Measurements from ENCODE around the gene E2F8. TPM values are rescaled to one million over a fixed set of nuclear protein-coding genes. Genes with fewer than 3 reads are reported as not detected.

Gene E2F8
- total and polyA plus RNA-seq, 2 experiments from 2014 or later, result 8.3 to 10.6 TPM

- H3K4me3 Mint-ChIP-seq, result no peak overlapping the region
- no peaks in the 10 kb centered on the region for H3K9me2 ChIP-seq (ENCODE audit: insufficient read depth)
- H3K4me3 ChIP-seq, result no peak overlapping the region
- no peaks in the 10 kb centered on the region for H3K27me3 ChIP-seq (ENCODE audit: insufficient read depth)
- peaks cover 6% of the 10 kb centered on the region; the same call in 1 of the 2 replicates for H4K20me1 ChIP-seq (replicated peaks; ENCODE audit: insufficient read depth)
- peaks cover 17% of the 10 kb centered on the region for H3K36me3 Mint-ChIP-seq (ENCODE audit: low read depth)
- no peaks in the 10 kb centered on the region for H3F3A ChIP-seq (replicated peaks; ENCODE audit: low read depth)
- H3K27me3 Mint-ChIP-seq (ENCODE audit: insufficient read depth, low read depth, poor library complexity), result no peaks in the 10 kb centered on the region
- no peak for TF ChIP-seq ZNF331 (CRISPR knock-in tag; IDR thresholded peaks at IDR 0.05; ENCODE audit: low read depth)
- TF ChIP-seq, protein P1, sequence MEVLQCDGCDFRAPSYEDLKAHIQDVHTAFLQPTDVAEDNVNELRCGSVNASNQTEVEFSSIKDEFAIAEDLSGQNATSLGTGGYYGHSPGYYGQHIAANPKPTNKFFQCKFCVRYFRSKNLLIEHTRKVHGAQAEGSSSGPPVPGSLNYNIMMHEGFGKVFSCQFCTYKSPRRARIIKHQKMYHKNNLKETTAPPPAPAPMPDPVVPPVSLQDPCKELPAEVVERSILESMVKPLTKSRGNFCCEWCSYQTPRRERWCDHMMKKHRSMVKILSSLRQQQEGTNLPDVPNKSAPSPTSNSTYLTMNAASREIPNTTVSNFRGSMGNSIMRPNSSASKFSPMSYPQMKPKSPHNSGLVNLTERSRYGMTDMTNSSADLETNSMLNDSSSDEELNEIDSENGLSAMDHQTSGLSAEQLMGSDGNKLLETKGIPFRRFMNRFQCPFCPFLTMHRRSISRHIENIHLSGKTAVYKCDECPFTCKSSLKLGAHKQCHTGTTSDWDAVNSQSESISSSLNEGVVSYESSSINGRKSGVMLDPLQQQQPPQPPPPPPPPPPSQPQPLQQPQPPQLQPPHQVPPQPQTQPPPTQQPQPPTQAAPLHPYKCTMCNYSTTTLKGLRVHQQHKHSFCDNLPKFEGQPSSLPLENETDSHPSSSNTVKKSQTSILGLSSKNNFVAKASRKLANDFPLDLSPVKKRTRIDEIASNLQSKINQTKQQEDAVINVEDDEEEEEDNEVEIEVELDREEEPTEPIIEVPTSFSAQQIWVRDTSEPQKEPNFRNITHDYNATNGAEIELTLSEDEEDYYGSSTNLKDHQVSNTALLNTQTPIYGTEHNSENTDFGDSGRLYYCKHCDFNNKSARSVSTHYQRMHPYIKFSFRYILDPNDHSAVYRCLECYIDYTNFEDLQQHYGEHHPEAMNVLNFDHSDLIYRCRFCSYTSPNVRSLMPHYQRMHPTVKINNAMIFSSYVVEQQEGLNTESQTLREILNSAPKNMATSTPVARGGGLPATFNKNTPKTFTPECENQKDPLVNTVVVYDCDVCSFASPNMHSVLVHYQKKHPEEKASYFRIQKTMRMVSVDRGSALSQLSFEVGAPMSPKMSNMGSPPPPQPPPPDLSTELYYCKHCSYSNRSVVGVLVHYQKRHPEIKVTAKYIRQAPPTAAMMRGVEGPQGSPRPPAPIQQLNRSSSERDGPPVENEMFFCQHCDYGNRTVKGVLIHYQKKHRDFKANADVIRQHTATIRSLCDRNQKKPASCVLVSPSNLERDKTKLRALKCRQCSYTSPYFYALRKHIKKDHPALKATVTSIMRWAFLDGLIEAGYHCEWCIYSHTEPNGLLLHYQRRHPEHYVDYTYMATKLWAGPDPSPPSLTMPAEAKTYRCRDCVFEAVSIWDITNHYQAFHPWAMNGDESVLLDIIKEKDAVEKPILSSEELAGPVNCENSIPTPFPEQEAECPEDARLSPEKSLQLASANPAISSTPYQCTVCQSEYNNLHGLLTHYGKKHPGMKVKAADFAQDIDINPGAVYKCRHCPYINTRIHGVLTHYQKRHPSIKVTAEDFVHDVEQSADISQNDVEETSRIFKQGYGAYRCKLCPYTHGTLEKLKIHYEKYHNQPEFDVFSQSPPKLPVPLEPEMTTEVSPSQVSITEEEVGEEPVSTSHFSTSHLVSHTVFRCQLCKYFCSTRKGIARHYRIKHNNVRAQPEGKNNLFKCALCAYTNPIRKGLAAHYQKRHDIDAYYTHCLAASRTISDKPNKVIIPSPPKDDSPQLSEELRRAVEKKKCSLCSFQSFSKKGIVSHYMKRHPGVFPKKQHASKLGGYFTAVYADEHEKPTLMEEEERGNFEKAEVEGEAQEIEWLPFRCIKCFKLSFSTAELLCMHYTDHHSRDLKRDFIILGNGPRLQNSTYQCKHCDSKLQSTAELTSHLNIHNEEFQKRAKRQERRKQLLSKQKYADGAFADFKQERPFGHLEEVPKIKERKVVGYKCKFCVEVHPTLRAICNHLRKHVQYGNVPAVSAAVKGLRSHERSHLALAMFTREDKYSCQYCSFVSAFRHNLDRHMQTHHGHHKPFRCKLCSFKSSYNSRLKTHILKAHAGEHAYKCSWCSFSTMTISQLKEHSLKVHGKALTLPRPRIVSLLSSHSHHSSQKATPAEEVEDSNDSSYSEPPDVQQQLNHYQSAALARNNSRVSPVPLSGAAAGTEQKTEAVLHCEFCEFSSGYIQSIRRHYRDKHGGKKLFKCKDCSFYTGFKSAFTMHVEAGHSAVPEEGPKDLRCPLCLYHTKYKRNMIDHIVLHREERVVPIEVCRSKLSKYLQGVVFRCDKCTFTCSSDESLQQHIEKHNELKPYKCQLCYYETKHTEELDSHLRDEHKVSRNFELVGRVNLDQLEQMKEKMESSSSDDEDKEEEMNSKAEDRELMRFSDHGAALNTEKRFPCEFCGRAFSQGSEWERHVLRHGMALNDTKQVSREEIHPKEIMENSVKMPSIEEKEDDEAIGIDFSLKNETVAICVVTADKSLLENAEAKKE (CRISPR knock-in tag; IDR thresholded peaks at IDR 0.05), result no peak
- no peak for TF ChIP-seq CREB1 (CRISPR knock-in tag; IDR thresholded peaks at IDR 0.05; ENCODE audit: low read depth)
- TF ChIP-seq CTCF (conservative IDR thresholded peaks at IDR 0.05; ENCODE audit: low read depth in 2 of 2), result no peak
- TF ChIP-seq NANOG (IDR thresholded peaks at IDR 0.05; ENCODE audit: borderline replicate concordance), result no peak
- no peak for TF ChIP-seq EZH2phosphoT487 (IDR thresholded peaks at IDR 0.05; ENCODE audit: unreplicated experiment)
- TF ChIP-seq, protein P2, sequence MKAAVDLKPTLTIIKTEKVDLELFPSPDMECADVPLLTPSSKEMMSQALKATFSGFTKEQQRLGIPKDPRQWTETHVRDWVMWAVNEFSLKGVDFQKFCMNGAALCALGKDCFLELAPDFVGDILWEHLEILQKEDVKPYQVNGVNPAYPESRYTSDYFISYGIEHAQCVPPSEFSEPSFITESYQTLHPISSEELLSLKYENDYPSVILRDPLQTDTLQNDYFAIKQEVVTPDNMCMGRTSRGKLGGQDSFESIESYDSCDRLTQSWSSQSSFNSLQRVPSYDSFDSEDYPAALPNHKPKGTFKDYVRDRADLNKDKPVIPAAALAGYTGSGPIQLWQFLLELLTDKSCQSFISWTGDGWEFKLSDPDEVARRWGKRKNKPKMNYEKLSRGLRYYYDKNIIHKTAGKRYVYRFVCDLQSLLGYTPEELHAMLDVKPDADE (IDR thresholded peaks at IDR 0.05), result no peak
- TF ChIP-seq EZH2 (IDR thresholded peaks at IDR 0.05; ENCODE audit: low read depth, unreplicated experiment), result no peak
- TF ChIP-seq ZNF114 (CRISPR knock-in tag; IDR thresholded peaks at IDR 0.05), result no peak
- no peak for TF ChIP-seq REST (IDR thresholded peaks at IDR 0.05; ENCODE audit: unreplicated experiment)
- no peak for TF ChIP-seq JUNB (IDR thresholded peaks at IDR 0.05; ENCODE audit: unreplicated experiment)
- TF ChIP-seq POLR2AphosphoS5 (IDR thresholded peaks at IDR 0.05; ENCODE audit: low read depth), result no peak
- no peak for TF ChIP-seq STAT1 (IDR thresholded peaks at IDR 0.05; ENCODE audit: unreplicated experiment)
- no peak overlapping the region for H3K4me2 ChIP-seq
- no peaks in the 10 kb centered on the region for H3K9me3 Mint-ChIP-seq
- no peak overlapping the region for H3K27ac Mint-ChIP-seq
- no peaks in the 10 kb centered on the region for H3K79me2 ChIP-seq (replicated peaks; ENCODE audit: insufficient read depth)
- ATAC-seq (no peak), DNase-seq (ENCODE audit: low spot score) (no peak)
- no peaks in the 10 kb centered on the region for H3K4me1 Mint-ChIP-seq
- no peaks in the 10 kb centered on the region for H3K4me1 ChIP-seq (ENCODE audit: insufficient read depth)
- H3K27ac ChIP-seq (ENCODE audit: low read depth), result no peak overlapping the region
- peaks cover 18% of the 10 kb centered on the region for H3K36me3 ChIP-seq (ENCODE audit: insufficient read depth)
- H2AFZ ChIP-seq, result no peak overlapping the region
These were observed 64.0 kb downstream of the E2F8 start for GRCh38 chr11:19176629-19177186.
